Limb (tissue), 2 donors: ENCODE measurements around the gene GAS6.
"Not testable (repeated sequence)": the region's sequence is repeated elsewhere in the genome, so short reads cannot be mapped to it uniquely, and the experiment has no call there.

ENCODE experiments used
- DNase-seq, 2 donors: peaks; one replicate each; pipeline ENCODE4 v3.0.0-alpha.2; 2016; ENCODE audit errors: extremely low spot score in 2 of 2

GAS6 gene

GRCh38 chr13:113839536-113840204, 24.2 kb downstream of the GAS6 start:
- DNase-seq: no peak

GRCh38 chr13:113838711-113839201, 25.1 kb downstream of the GAS6 start:
- no peak for DNase-seq

- DNase-seq: peak in 1 of 2 donors; percentile 60
Measured at GRCh38 chr13:113837560-113838355, 26.1 kb downstream of the GAS6 start.

- DNase-seq: no peak
Measured at GRCh38 chr13:113836768-113837559, 26.9 kb downstream of the GAS6 start.

GRCh38 chr13:113835461-113836270, 28.2 kb downstream of the GAS6 start:
- no peak for DNase-seq

- DNase-seq: no peak
Measured at GRCh38 chr13:113834496-113835200, 29.2 kb downstream of the GAS6 start.

- not testable (repeated sequence) for DNase-seq
Measured at GRCh38 chr13:113834006-113834405, 29.9 kb downstream of the GAS6 start.

- DNase-seq: no peak
Measured at GRCh38 chr13:113833111-113833830, 30.6 kb downstream of the GAS6 start.

GRCh38 chr13:113832631-113833030, 31.2 kb downstream of the GAS6 start:
- DNase-seq: no peak

GRCh38 chr13:113832205-113832604, 31.7 kb downstream of the GAS6 start:
- no peak for DNase-seq

- no peak for DNase-seq
Measured at GRCh38 chr13:113831061-113831460, 32.8 kb downstream of the GAS6 start.

GRCh38 chr13:113830426-113830950, 33.4 kb downstream of the GAS6 start:
- DNase-seq: not testable (repeated sequence)

GRCh38 chr13:113828282-113828825, 35.5 kb downstream of the GAS6 start:
- no peak for DNase-seq

GRCh38 chr13:113827021-113827420, 36.9 kb downstream of the GAS6 start:
- DNase-seq: no peak

- not testable (repeated sequence) for DNase-seq
Measured at GRCh38 chr13:113826446-113826845, 37.4 kb downstream of the GAS6 start.

- DNase-seq: no peak
Measured at GRCh38 chr13:113825841-113826240, 38.0 kb downstream of the GAS6 start.

GRCh38 chr13:113823771-113824170, 40.1 kb downstream of the GAS6 start:
- no peak for DNase-seq

- no peak for DNase-seq
Measured at GRCh38 chr13:113822956-113823744, 40.7 kb downstream of the GAS6 start.
